Trophoblast cell (in vitro differentiated cells and primary cell): Measurements from ENCODE around the gene BTBD8.
"Not testable (repeated sequence)": the region's sequence is repeated elsewhere in the genome, so short reads cannot be mapped to it uniquely, and the experiment has no call there.

Source experiments
- DNase-seq, 2 donors: peaks; one replicate each; pipeline ENCODE4 v3.0.0-alpha.2; 2016
- H2AFZ ChIP-seq: 2 replicates; pipeline ENCODE4 v1.6.1; 2013; ENCODE audit warnings: low read length, moderate library complexity, mild to moderate bottlenecking; ENCODE audit not compliant: insufficient read depth, poor library complexity
- H2AK5ac ChIP-seq: 2 replicates; pipeline ENCODE4 v1.6.1; 2013; ENCODE audit warnings: mild to moderate bottlenecking, low read length
- H2BK120ac ChIP-seq: 2 replicates; pipeline ENCODE4 v1.6.1; 2013; ENCODE audit warnings: low read length, mild to moderate bottlenecking, moderate library complexity; ENCODE audit not compliant: insufficient read depth, poor library complexity
- H2BK12ac ChIP-seq: 2 replicates; pipeline ENCODE4 v1.6.1; 2013; ENCODE audit warnings: mild to moderate bottlenecking, low read length, moderate library complexity
- H2BK5ac ChIP-seq: 2 replicates; pipeline ENCODE4 v1.6.1; 2013; ENCODE audit warnings: low read length, low read depth, moderate library complexity, mild to moderate bottlenecking; ENCODE audit not compliant: poor library complexity
- H3K14ac ChIP-seq: 2 replicates; pipeline ENCODE4 v1.6.1; 2013; ENCODE audit warnings: mild to moderate bottlenecking, low read length
- H3K18ac ChIP-seq: 2 replicates; pipeline ENCODE4 v1.6.1; 2013; ENCODE audit warnings: mild to moderate bottlenecking, low read length
- H3K23ac ChIP-seq: 2 replicates; pipeline ENCODE4 v1.6.1; 2013; ENCODE audit warnings: low read length
- H3K27ac ChIP-seq: 2 replicates; pipeline ENCODE4 v1.5.1; 2013; ENCODE audit warnings: low read depth, mild to moderate bottlenecking, inconsistent platforms, low read length, moderate library complexity
- H3K27me3 ChIP-seq: 2 replicates; pipeline ENCODE4 v1.6.1; 2013; ENCODE audit warnings: inconsistent platforms, mild to moderate bottlenecking, low read length, moderate library complexity; ENCODE audit not compliant: insufficient read depth
- H3K36me3 ChIP-seq, 2 experiments: 1 replicate in 1 of 2; 2 replicates in 1 of 2; pipeline ENCODE4 v1.6.1; 2013; ENCODE audit warnings: low read length in 2 of 2, mild to moderate bottlenecking in 2 of 2, moderate library complexity in 1 of 2; ENCODE audit not compliant: insufficient read depth in 2 of 2, control insufficient read depth in 1 of 2
- H3K4ac ChIP-seq: 2 replicates; pipeline ENCODE4 v1.6.1; 2013; ENCODE audit warnings: low read depth, mild to moderate bottlenecking, low read length, moderate library complexity
- H3K4me1 ChIP-seq, 2 experiments: 1 replicate in 1 of 2; 2 replicates in 1 of 2; pipeline ENCODE4 v1.6.1; 2013; ENCODE audit warnings: low read length in 2 of 2, mild to moderate bottlenecking in 2 of 2, moderate library complexity in 1 of 2; ENCODE audit not compliant: insufficient read depth in 2 of 2, control insufficient read depth in 1 of 2
- H3K4me2 ChIP-seq: 2 replicates; pipeline ENCODE4 v1.6.1; 2013; ENCODE audit warnings: inconsistent platforms, mild to moderate bottlenecking, low read length, moderate library complexity
- H3K4me3 ChIP-seq: 2 replicates; pipeline ENCODE4 v1.5.1; 2013; ENCODE audit warnings: mild to moderate bottlenecking, low read depth, low read length, inconsistent platforms
- H3K79me1 ChIP-seq: one replicate; pipeline ENCODE4 v1.6.1; 2013; ENCODE audit warnings: low read length
- H3K79me2 ChIP-seq: 2 replicates; pipeline ENCODE4 v1.6.1; 2013; ENCODE audit warnings: low read length, mild to moderate bottlenecking; ENCODE audit not compliant: control insufficient read depth, insufficient read depth, poor library complexity
- H3K9ac ChIP-seq: 2 replicates; pipeline ENCODE4 v1.6.1; 2013; ENCODE audit warnings: mild to moderate bottlenecking, low read length
- H3K9me3 ChIP-seq: 2 replicates; pipeline ENCODE4 v1.6.1; 2013; ENCODE audit warnings: low read depth, mild to moderate bottlenecking, control low read depth, inconsistent platforms, low read length; ENCODE audit not compliant: insufficient read depth
- H4K12ac ChIP-seq: 2 replicates; pipeline ENCODE4 v1.6.1; 2013; ENCODE audit warnings: low read depth, mild to moderate bottlenecking, low read length, moderate library complexity
- H4K8ac ChIP-seq: 2 replicates; pipeline ENCODE4 v1.6.1; 2013; ENCODE audit warnings: low read depth, mild to moderate bottlenecking, low read length, moderate library complexity
- H4K91ac ChIP-seq: one replicate; pipeline ENCODE4 v1.6.1; 2013; ENCODE audit warnings: low read depth, mild to moderate bottlenecking, low read length, moderate library complexity
- WGBS: extraction: QIAGEN DNeasy Blood & Tissue Kit; methylation state at CpG from one replicate; pipeline ENCODE4 v1.1.7; 2013; ENCODE audit warnings: missing lambda C conversion rate; ENCODE audit not compliant: insufficient read length, insufficient coverage; ENCODE audit errors: extremely low coverage; 5-methylcytosine and 5-hydroxymethylcytosine counted together

BTBD8 gene

DNA sequence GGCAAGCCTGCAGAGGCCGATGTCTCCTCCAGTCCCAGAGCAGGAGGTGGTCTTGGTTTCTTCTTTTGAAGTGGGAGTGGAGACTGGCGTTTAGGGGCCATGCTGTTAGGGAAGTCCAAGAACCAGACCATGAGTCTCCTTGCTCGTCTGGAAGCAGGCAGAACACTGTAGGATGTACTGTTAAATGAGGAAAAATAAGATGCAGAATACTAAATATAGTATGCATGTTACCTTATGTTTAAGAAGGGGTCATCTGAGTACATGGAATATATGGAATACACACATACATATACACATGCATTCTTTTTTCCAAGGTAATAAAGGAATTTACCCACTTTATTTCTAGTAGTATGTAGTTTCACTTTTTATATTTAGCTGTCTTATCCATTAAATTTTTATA, 4.8 kb upstream of the BTBD8 start, which contains the start of gene SETSIP:
Gene SETSIP (minus strand): TSS at position 101 of the 400 bp plus-strand sequence. CDS start 0 bp downstream, at position 101.
- no peak within 1 kb of the TSS for H3K4me3 ChIP-seq
- no peaks in the 10 kb centered on the region for H3K36me3 ChIP-seq
- peaks cover 4% of the 10 kb centered on the region for H3K79me1 ChIP-seq
- H2BK120ac ChIP-seq: no peak within 1 kb of the TSS
- no peak within 1 kb of the TSS for H3K4ac ChIP-seq
- H2AFZ ChIP-seq: no peak within 1 kb of the TSS
- H3K23ac ChIP-seq: no peak within 1 kb of the TSS
- H2AK5ac ChIP-seq: no peak within 1 kb of the TSS
- no peak within 1 kb of the TSS for H2BK5ac ChIP-seq
- H3K4me2 ChIP-seq: no peak within 1 kb of the TSS
- H3K79me2 ChIP-seq: no peaks in the 10 kb centered on the region
- H3K4me1 ChIP-seq: no peaks in the 10 kb centered on the region
- H3K18ac ChIP-seq: no peak within 1 kb of the TSS
- H4K12ac ChIP-seq: no peak within 1 kb of the TSS
- no peak for DNase-seq
- H3K14ac ChIP-seq: no peak within 1 kb of the TSS
- H4K91ac ChIP-seq: no peak within 1 kb of the TSS
- WGBS: no CpG with 5 or more reads among the region's 3 CpGs
- no peaks in the 10 kb centered on the region for H3K27me3 ChIP-seq
- H3K27ac ChIP-seq: no peak within 1 kb of the TSS
- no peak within 1 kb of the TSS for H3K9ac ChIP-seq
- no peak within 1 kb of the TSS for H2BK12ac ChIP-seq
- H4K8ac ChIP-seq: no peak within 1 kb of the TSS
- no peaks in the 10 kb centered on the region for H3K9me3 ChIP-seq

DNA sequence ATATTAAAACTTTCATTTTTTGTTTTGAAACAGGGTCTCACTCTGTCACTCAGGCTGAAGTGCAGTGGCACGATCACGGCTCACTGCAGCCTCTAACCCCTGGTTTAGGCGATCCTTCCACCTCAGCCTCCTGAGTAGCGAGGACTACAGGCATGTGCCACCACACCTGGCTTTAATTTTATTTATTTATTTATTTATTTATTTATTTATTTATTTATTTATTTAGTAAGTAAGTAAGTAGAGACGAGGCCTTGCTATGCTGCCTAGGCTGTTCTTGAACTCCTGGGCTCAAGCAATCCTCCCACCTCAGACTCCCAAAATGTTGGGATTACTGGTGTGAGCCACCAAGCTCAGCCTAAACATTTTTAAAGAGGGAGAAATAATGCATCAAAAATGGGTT, 3.8 kb upstream of the BTBD8 start:
- H3K9me3 ChIP-seq: no peaks in the 10 kb centered on the region
- H3K79me2 ChIP-seq: peaks cover 4% of the 10 kb centered on the region
- no peaks in the 10 kb centered on the region for H3K27me3 ChIP-seq
- H3K23ac ChIP-seq: no peak overlapping the region
- peaks cover 9% of the 10 kb centered on the region for H3K79me1 ChIP-seq
- H3K4me3 ChIP-seq: no peak overlapping the region
- H2BK120ac ChIP-seq: no peak overlapping the region
- no peak overlapping the region for H4K91ac ChIP-seq
- no peak overlapping the region for H3K4me2 ChIP-seq
- H3K18ac ChIP-seq: no peak overlapping the region
- H3K4ac ChIP-seq: no peak overlapping the region
- H4K8ac ChIP-seq: no peak overlapping the region
- no peak for DNase-seq
- H3K27ac ChIP-seq: no peak overlapping the region
- no peak overlapping the region for H4K12ac ChIP-seq
- no peak overlapping the region for H2BK5ac ChIP-seq
- H3K4me1 ChIP-seq: no peaks in the 10 kb centered on the region
- no peak overlapping the region for H2AK5ac ChIP-seq
- no peak overlapping the region for H2BK12ac ChIP-seq
- no peak overlapping the region for H3K9ac ChIP-seq
- no peaks in the 10 kb centered on the region for H3K36me3 ChIP-seq
- no peak overlapping the region for H3K14ac ChIP-seq
- WGBS: no CpG with 5 or more reads among the region's 5 CpGs
- H2AFZ ChIP-seq: no peak overlapping the region

DNA sequence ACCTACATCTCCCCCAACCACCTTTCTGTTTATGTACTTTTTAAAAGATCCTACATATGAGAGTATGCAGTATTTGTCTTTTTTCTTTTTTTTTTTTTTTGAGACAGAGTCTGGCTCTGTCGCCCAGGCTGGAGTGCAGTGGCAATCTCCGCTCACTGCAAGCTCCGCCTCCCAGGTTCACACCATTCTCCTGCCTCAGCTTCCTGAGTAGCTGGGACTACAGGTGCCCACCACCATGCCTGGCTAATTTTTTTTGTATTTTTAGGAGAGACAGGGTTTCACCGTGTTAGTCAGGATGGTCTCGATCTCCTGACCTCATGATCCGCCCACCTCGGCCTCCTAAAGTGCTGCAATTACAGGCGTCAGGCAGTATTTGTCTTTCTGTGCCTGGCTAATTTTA, 2.1 kb upstream of the BTBD8 start:
- H3K36me3 ChIP-seq, H3K4ac ChIP-seq, H2BK120ac ChIP-seq, H3K79me2 ChIP-seq, H3K14ac ChIP-seq, H3K4me1 ChIP-seq, H3K4me3 ChIP-seq, H3K23ac ChIP-seq, H4K12ac ChIP-seq, H2BK12ac ChIP-seq, H2AFZ ChIP-seq, H3K9me3 ChIP-seq, H3K27ac ChIP-seq, H3K79me1 ChIP-seq, H3K9ac ChIP-seq, H2AK5ac ChIP-seq, H4K91ac ChIP-seq, H3K18ac ChIP-seq, H3K27me3 ChIP-seq, H3K4me2 ChIP-seq, DNase-seq, H2BK5ac ChIP-seq, H4K8ac ChIP-seq: not testable (repeated sequence)
- no CpG with 5 or more reads among the region's 8 CpGs for WGBS

DNA sequence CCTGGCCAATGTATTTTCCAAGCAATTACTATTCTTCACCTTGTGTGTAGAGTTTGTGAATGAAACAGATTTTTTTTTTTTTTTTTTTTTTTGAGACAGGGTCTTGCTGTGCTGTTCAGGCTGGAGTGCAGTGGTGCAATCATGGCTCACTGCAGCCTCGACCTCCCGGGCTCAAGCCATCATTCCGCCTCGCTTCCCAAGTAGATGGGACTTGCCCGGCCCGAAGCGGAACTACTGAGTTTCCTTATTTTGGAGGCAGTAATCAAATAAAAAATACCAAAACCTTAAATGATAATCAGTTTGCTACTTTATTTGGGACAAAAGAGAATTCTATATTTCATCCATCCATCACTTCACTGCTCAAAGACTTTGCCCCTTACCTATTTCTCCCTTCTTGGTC, 704 bp upstream of the BTBD8 start:
- no peak overlapping the region for H2AK5ac ChIP-seq
- H3K18ac ChIP-seq: no peak overlapping the region
- no peak overlapping the region for H3K4me3 ChIP-seq
- H3K9ac ChIP-seq: no peak overlapping the region
- no peak overlapping the region for H4K91ac ChIP-seq
- H2BK120ac ChIP-seq: no peak overlapping the region
- H3K23ac ChIP-seq: no peak overlapping the region
- no peak overlapping the region for H2AFZ ChIP-seq
- DNase-seq: no peak
- peaks cover 4% of the 10 kb centered on the region for H3K79me2 ChIP-seq
- no peaks in the 10 kb centered on the region for H3K36me3 ChIP-seq
- H2BK12ac ChIP-seq: no peak overlapping the region
- H3K4ac ChIP-seq: no peak overlapping the region
- H3K14ac ChIP-seq: no peak overlapping the region
- WGBS: no CpG with 5 or more reads among the region's 7 CpGs
- H3K4me2 ChIP-seq: peak overlapping the region; percentile 70
- peaks cover 3% of the 10 kb centered on the region for H3K9me3 ChIP-seq
- no peak overlapping the region for H4K8ac ChIP-seq
- H3K79me1 ChIP-seq: peaks cover 9% of the 10 kb centered on the region
- no peak overlapping the region for H2BK5ac ChIP-seq
- H3K27ac ChIP-seq: no peak overlapping the region
- no peaks in the 10 kb centered on the region for H3K27me3 ChIP-seq
- no peaks in the 10 kb centered on the region for H3K4me1 ChIP-seq
- no peak overlapping the region for H4K12ac ChIP-seq
